Measurements from ENCODE around the gene KRTAP2-3. TPM values are rescaled to one million over a fixed set of nuclear protein-coding genes. Genes with fewer than 3 reads are reported as not detected.

The KRTAP2-3 gene
- polyA plus RNA-seq, 4 donors: not detected

- no peaks in the 10 kb centered on the region for H3K36me3 ChIP-seq (ENCODE audit: control insufficient read depth in 3 of 3, insufficient read depth in 2 of 3, low read depth in 1 of 3, low read length in 3 of 3)
- DNase-seq (no peak), FAIRE-seq (no peak)
- no peak within 1 kb of the TSS for H3K4me3 ChIP-seq (ENCODE audit: low read depth in 1 of 3, low read length in 3 of 3)
- H3K4me1 ChIP-seq (ENCODE audit: control insufficient read depth in 3 of 3, insufficient read depth in 2 of 3, low read depth in 1 of 3, low read length in 2 of 3): no peaks in the 10 kb centered on the region
- H3K27me3 ChIP-seq (ENCODE audit: control insufficient read depth in 3 of 3, insufficient read depth in 3 of 3, low read length in 3 of 3): no peaks in the 10 kb centered on the region
- H3K27ac ChIP-seq (ENCODE audit: low read depth in 1 of 3, low read length in 2 of 3): no peak within 1 kb of the TSS
- no peaks in the 10 kb centered on the region for H3K9me3 ChIP-seq (ENCODE audit: control insufficient read depth in 2 of 2, insufficient read depth in 1 of 2, low read depth in 1 of 2, low read length in 1 of 2)
- WGBS, 3 donors: 56 to 72% (median 71%) methylated on average over 9 of the region's 9 CpGs
These were observed 33.0 kb downstream of the KRTAP2-3 start, which contains the start of gene KRTAP1-5 for GRCh38 chr17:41026715-41027471. Gene KRTAP1-5 (minus strand): TSS chr17:41027208. CDS start chr17:41027155, 53 bp downstream.

- no peaks in the 10 kb centered on the region for H3K9me3 ChIP-seq (ENCODE audit: control insufficient read depth in 2 of 2, insufficient read depth in 1 of 2, low read depth in 1 of 2, low read length in 1 of 2)
- H3K27ac ChIP-seq (ENCODE audit: low read depth in 1 of 3, low read length in 2 of 3): no peak overlapping the region
- no peaks in the 10 kb centered on the region for H3K4me1 ChIP-seq (ENCODE audit: control insufficient read depth in 3 of 3, insufficient read depth in 2 of 3, low read depth in 1 of 3, low read length in 2 of 3)
- H3K4me3 ChIP-seq (ENCODE audit: low read depth in 1 of 3, low read length in 3 of 3): no peak overlapping the region
- FAIRE-seq: no peak
- H3K27me3 ChIP-seq (ENCODE audit: control insufficient read depth in 3 of 3, insufficient read depth in 3 of 3, low read length in 3 of 3): peaks cover 0 to 2% (median 0%) of the 10 kb centered on the region in 3 donors
- 80 to 91% (median 81%) methylated on average over 3 of the region's 3 CpGs for WGBS, 3 donors
- no peak for DNase-seq
- no peaks in the 10 kb centered on the region for H3K36me3 ChIP-seq (ENCODE audit: control insufficient read depth in 3 of 3, insufficient read depth in 2 of 3, low read depth in 1 of 3, low read length in 3 of 3)
These were observed 35.2 kb downstream of the KRTAP2-3 start for GRCh38 chr17:41024697-41025096.

- no peaks in the 10 kb centered on the region for H3K9me3 ChIP-seq (ENCODE audit: control insufficient read depth in 2 of 2, insufficient read depth in 1 of 2, low read depth in 1 of 2, low read length in 1 of 2)
- H3K27ac ChIP-seq (ENCODE audit: low read depth in 1 of 3, low read length in 2 of 3): no peak overlapping the region
- no peak overlapping the region for H3K4me3 ChIP-seq (ENCODE audit: low read depth in 1 of 3, low read length in 3 of 3)
- H3K4me1 ChIP-seq (ENCODE audit: control insufficient read depth in 3 of 3, insufficient read depth in 2 of 3, low read depth in 1 of 3, low read length in 2 of 3): no peaks in the 10 kb centered on the region
- H3K36me3 ChIP-seq (ENCODE audit: control insufficient read depth in 3 of 3, insufficient read depth in 2 of 3, low read depth in 1 of 3, low read length in 3 of 3): no peaks in the 10 kb centered on the region
- H3K27me3 ChIP-seq (ENCODE audit: control insufficient read depth in 3 of 3, insufficient read depth in 3 of 3, low read length in 3 of 3): peaks cover 0 to 2% (median 0%) of the 10 kb centered on the region in 3 donors
- no peak for FAIRE-seq
- no peak for DNase-seq
These were observed 39.6 kb downstream of the KRTAP2-3 start for GRCh38 chr17:41020336-41020735.

- Histone ChIP-seq H3K27ac (ENCODE audit: low read depth in 1 of 3, low read length in 2 of 3) (no peak overlapping the region), H3K4me1 (ENCODE audit: control insufficient read depth in 3 of 3, insufficient read depth in 2 of 3, low read depth in 1 of 3, low read length in 2 of 3) (no peaks in the 10 kb centered on the region), H3K27me3 (ENCODE audit: control insufficient read depth in 3 of 3, insufficient read depth in 3 of 3, low read length in 3 of 3) (peaks cover 0 to 2% (median 0%) of the 10 kb centered on the region in 3 donors), H3K4me3 (ENCODE audit: low read depth in 1 of 3, low read length in 3 of 3) (no peak overlapping the region), H3K9me3 (ENCODE audit: control insufficient read depth in 2 of 2, insufficient read depth in 1 of 2, low read depth in 1 of 2, low read length in 1 of 2) (no peaks in the 10 kb centered on the region), H3K36me3 (ENCODE audit: control insufficient read depth in 3 of 3, insufficient read depth in 2 of 3, low read depth in 1 of 3, low read length in 3 of 3) (no peaks in the 10 kb centered on the region)
- whole genome bisulfite sequencing, 3 donors: 94 to 98% (median 96%) methylated on average over 3 of the region's 3 CpGs
- FAIRE-seq: no peak
- DNase-seq: no peak
These were observed 40.5 kb downstream of the KRTAP2-3 start for GRCh38 chr17:41019415-41019814.

GRCh38 chr17:41018541-41018940 lies 41.4 kb downstream of the KRTAP2-3 start:
- no peak for DNase-seq
- no peaks in the 10 kb centered on the region for H3K36me3 ChIP-seq (ENCODE audit: control insufficient read depth in 3 of 3, insufficient read depth in 2 of 3, low read depth in 1 of 3, low read length in 3 of 3)
- H3K27ac ChIP-seq (ENCODE audit: low read depth in 1 of 3, low read length in 2 of 3): no peak overlapping the region
- no peaks in the 10 kb centered on the region for H3K4me1 ChIP-seq (ENCODE audit: control insufficient read depth in 3 of 3, insufficient read depth in 2 of 3, low read depth in 1 of 3, low read length in 2 of 3)
- H3K9me3 ChIP-seq (ENCODE audit: control insufficient read depth in 2 of 2, insufficient read depth in 1 of 2, low read depth in 1 of 2, low read length in 1 of 2): no peaks in the 10 kb centered on the region
- H3K4me3 ChIP-seq (ENCODE audit: low read depth in 1 of 3, low read length in 3 of 3): no peak overlapping the region
- no peak for FAIRE-seq
- peaks cover 0 to 2% (median 0%) of the 10 kb centered on the region in 3 donors for H3K27me3 ChIP-seq (ENCODE audit: control insufficient read depth in 3 of 3, insufficient read depth in 3 of 3, low read length in 3 of 3)
- 65 to 86% (median 71%) methylated on average over 3 of the region's 3 CpGs for WGBS, 3 donors

- H3K4me1 ChIP-seq (ENCODE audit: control insufficient read depth in 3 of 3, insufficient read depth in 2 of 3, low read depth in 1 of 3, low read length in 2 of 3): no peaks in the 10 kb centered on the region
- FAIRE-seq: no peak
- H3K27ac ChIP-seq (ENCODE audit: low read depth in 1 of 3, low read length in 2 of 3): no peak overlapping the region
- DNase-seq: no peak
- H3K27me3 ChIP-seq (ENCODE audit: control insufficient read depth in 3 of 3, insufficient read depth in 3 of 3, low read length in 3 of 3): peaks cover 0 to 2% (median 0%) of the 10 kb centered on the region in 3 donors
- WGBS, 3 donors: 81 to 84% (median 82%) methylated on average over 13 of the region's 13 CpGs
- H3K36me3 ChIP-seq (ENCODE audit: control insufficient read depth in 3 of 3, insufficient read depth in 2 of 3, low read depth in 1 of 3, low read length in 3 of 3): no peaks in the 10 kb centered on the region
- H3K4me3 ChIP-seq (ENCODE audit: low read depth in 1 of 3, low read length in 3 of 3): no peak overlapping the region
- no peaks in the 10 kb centered on the region for H3K9me3 ChIP-seq (ENCODE audit: control insufficient read depth in 2 of 2, insufficient read depth in 1 of 2, low read depth in 1 of 2, low read length in 1 of 2)
These were observed 43.2 kb downstream of the KRTAP2-3 start for GRCh38 chr17:41016578-41017215.

- no peaks in the 10 kb centered on the region for H3K9me3 ChIP-seq (ENCODE audit: control insufficient read depth in 2 of 2, insufficient read depth in 1 of 2, low read depth in 1 of 2, low read length in 1 of 2)
- no peak overlapping the region for H3K4me3 ChIP-seq (ENCODE audit: low read depth in 1 of 3, low read length in 3 of 3)
- no peak for FAIRE-seq
- H3K27me3 ChIP-seq (ENCODE audit: control insufficient read depth in 3 of 3, insufficient read depth in 3 of 3, low read length in 3 of 3): peaks cover 0 to 2% (median 0%) of the 10 kb centered on the region in 3 donors
- H3K27ac ChIP-seq (ENCODE audit: low read depth in 1 of 3, low read length in 2 of 3): no peak overlapping the region
- DNase-seq: no peak
- no peaks in the 10 kb centered on the region for H3K36me3 ChIP-seq (ENCODE audit: control insufficient read depth in 3 of 3, insufficient read depth in 2 of 3, low read depth in 1 of 3, low read length in 3 of 3)
- H3K4me1 ChIP-seq (ENCODE audit: control insufficient read depth in 3 of 3, insufficient read depth in 2 of 3, low read depth in 1 of 3, low read length in 2 of 3): no peaks in the 10 kb centered on the region
- 66 to 78% (median 67%) methylated on average over 7 of the region's 7 CpGs for WGBS, 3 donors
These were observed 44.5 kb downstream of the KRTAP2-3 start for GRCh38 chr17:41015454-41015853.

- H3K36me3 ChIP-seq (ENCODE audit: control insufficient read depth in 3 of 3, insufficient read depth in 2 of 3, low read depth in 1 of 3, low read length in 3 of 3): no peaks in the 10 kb centered on the region
- H3K27me3 ChIP-seq (ENCODE audit: control insufficient read depth in 3 of 3, insufficient read depth in 3 of 3, low read length in 3 of 3): no peaks in the 10 kb centered on the region
- WGBS, 3 donors: 17 to 33% (median 24%) methylated on average over 1 of the region's 1 CpG
- no peaks in the 10 kb centered on the region for H3K4me1 ChIP-seq (ENCODE audit: control insufficient read depth in 3 of 3, insufficient read depth in 2 of 3, low read depth in 1 of 3, low read length in 2 of 3)
- FAIRE-seq (no peak), DNase-seq (no peak)
- H3K9me3 ChIP-seq (ENCODE audit: control insufficient read depth in 2 of 2, insufficient read depth in 1 of 2, low read depth in 1 of 2, low read length in 1 of 2): no peaks in the 10 kb centered on the region
- no peak overlapping the region for H3K27ac ChIP-seq (ENCODE audit: low read depth in 1 of 3, low read length in 2 of 3)
- H3K4me3 ChIP-seq (ENCODE audit: low read depth in 1 of 3, low read length in 3 of 3): no peak overlapping the region
These were observed 46.3 kb downstream of the KRTAP2-3 start for GRCh38 chr17:41013606-41014005.

All from small intestine (tissue), 7 donors.